SJCRH30 (cell line): ENCODE results near the gene OR51M1. TPM values are rescaled to one million over a fixed set of nuclear protein-coding genes. Genes with fewer than 3 reads are reported as not detected.
A peak's percentile ranks its signal among the peaks of the same experiment; 100 is the strongest.
"Not testable (repeated sequence)": the region's sequence is repeated elsewhere in the genome, so short reads cannot be mapped to it uniquely, and the experiment has no call there.

Source experiments
- DNase-seq, 2 experiments: peaks; one replicate each; pipeline ENCODE4 v3.0.0-alpha.2; 2015 to 2020
- H3K27ac ChIP-seq: fragments of 250-450 bp; sonication (Bioruptor Pico); 2 replicates; pipeline ENCODE4 v1.5.1; 2020; ENCODE audit warnings: mild to moderate bottlenecking, moderate library complexity
- H3K27me3 ChIP-seq: fragments of 250-450 bp; sonication (Bioruptor Pico); 2 replicates; pipeline ENCODE4 v1.5.1; 2020; ENCODE audit warnings: mild to moderate bottlenecking, moderate library complexity
- H3K36me3 ChIP-seq: fragments of 250-450 bp; sonication (Bioruptor Pico); 2 replicates; pipeline ENCODE4 v1.5.1; 2020; ENCODE audit warnings: mild to moderate bottlenecking, moderate library complexity
- H3K4me1 ChIP-seq: fragments of 250-450 bp; sonication (Bioruptor Pico); 2 replicates; pipeline ENCODE4 v1.5.1; 2020; ENCODE audit warnings: mild to moderate bottlenecking, moderate library complexity
- H3K4me3 ChIP-seq: fragments of 250-450 bp; sonication (Bioruptor Pico); 2 replicates; pipeline ENCODE4 v1.5.1; 2020; ENCODE audit warnings: mild to moderate bottlenecking, moderate library complexity
- H3K9me3 ChIP-seq: fragments of 250-450 bp; sonication (Bioruptor Pico); replicated peaks from 2 replicates; pipeline ENCODE4 v1.5.1; 2020; ENCODE audit warnings: mild to moderate bottlenecking, moderate library complexity
- total RNA-seq: library from RNA; depleted of rRNA; stranded (reverse); fragments of >200 nt; shearing (Covaris generic); gene quantifications from 2 replicates; pipeline ENCODE4 v1.2.3, GENCODE V29; 2014; rRNA removed

Gene OR51M1
- not detected in 2 replicates for total RNA-seq

GRCh38 chr11:5383576-5383975 lies at the start of gene OR51M1:
TSS of gene OR51M1 (plus strand) at chr11:5383812. CDS start at chr11:5389399, 5,587 bp downstream.
- Histone ChIP-seq H3K36me3 (no peaks in the 10 kb centered on the region), H3K27me3 (no peaks in the 10 kb centered on the region), H3K4me3 (no peak within 1 kb of the TSS), H3K9me3 (no peaks in the 10 kb centered on the region), H3K4me1 (no peaks in the 10 kb centered on the region), H3K27ac (no peak within 1 kb of the TSS)
- DNase-seq: no peak

- no peak overlapping the region for H3K4me3 ChIP-seq
- H3K36me3 ChIP-seq: no peaks in the 10 kb centered on the region
- no peak overlapping the region for H3K27ac ChIP-seq
- no peak for DNase-seq
- H3K9me3 ChIP-seq: no peaks in the 10 kb centered on the region
- H3K27me3 ChIP-seq: no peaks in the 10 kb centered on the region
- H3K4me1 ChIP-seq: no peaks in the 10 kb centered on the region
Observed at GRCh38 chr11:5335170-5335569, 48.4 kb upstream of the OR51M1 start.

GRCh38 chr11:5336331-5336730 lies 47.3 kb upstream of the OR51M1 start:
- Histone ChIP-seq H3K4me3 (no peak overlapping the region), H3K36me3 (no peaks in the 10 kb centered on the region)
- no peak for DNase-seq

GRCh38 chr11:5337253-5337652 lies 46.4 kb upstream of the OR51M1 start:
- H3K9me3 ChIP-seq, H3K36me3 ChIP-seq, H3K4me3 ChIP-seq, DNase-seq, H3K27me3 ChIP-seq, H3K27ac ChIP-seq, H3K4me1 ChIP-seq: not testable (repeated sequence)

More at GRCh38 chr11:5336331-5336730, 47.3 kb upstream of the OR51M1 start:
- no peaks in the 10 kb centered on the region for H3K9me3 ChIP-seq
- H3K4me1 ChIP-seq: no peaks in the 10 kb centered on the region
- H3K27ac ChIP-seq: no peak overlapping the region
- no peaks in the 10 kb centered on the region for H3K27me3 ChIP-seq

GRCh38 chr11:5339771-5340322 lies 43.8 kb upstream of the OR51M1 start:
- no peaks in the 10 kb centered on the region for H3K27me3 ChIP-seq
- H3K36me3 ChIP-seq: no peaks in the 10 kb centered on the region

GRCh38 chr11:5343474-5344335 lies 39.9 kb upstream of the OR51M1 start, which contains the start of gene OR51B5:
TSS of gene OR51B5 (minus strand) at chr11:5343524. CDS start at chr11:5343524, 0 bp downstream.
- Histone ChIP-seq H3K27ac (no peak within 1 kb of the TSS), H3K9me3 (no peaks in the 10 kb centered on the region), H3K4me3 (no peak within 1 kb of the TSS), H3K4me1 (no peaks in the 10 kb centered on the region), H3K36me3 (no peaks in the 10 kb centered on the region), H3K27me3 (no peaks in the 10 kb centered on the region)
- no peak for DNase-seq

More at GRCh38 chr11:5339771-5340322, 43.8 kb upstream of the OR51M1 start:
- no peak overlapping the region for H3K4me3 ChIP-seq
- no peaks in the 10 kb centered on the region for H3K4me1 ChIP-seq
- no peaks in the 10 kb centered on the region for H3K9me3 ChIP-seq
- no peak overlapping the region for H3K27ac ChIP-seq
- DNase-seq: no peak

GRCh38 chr11:5345831-5346230 lies 37.8 kb upstream of the OR51M1 start:
- Histone ChIP-seq H3K27me3 (no peaks in the 10 kb centered on the region), H3K4me1 (no peaks in the 10 kb centered on the region), H3K27ac (no peak overlapping the region), H3K4me3 (no peak overlapping the region), H3K9me3 (no peaks in the 10 kb centered on the region), H3K36me3 (no peaks in the 10 kb centered on the region)
- DNase-seq: no peak

GRCh38 chr11:5348551-5349194 lies 34.9 kb upstream of the OR51M1 start:
- H3K4me3 ChIP-seq: no peak overlapping the region
- no peaks in the 10 kb centered on the region for H3K4me1 ChIP-seq
- no peak for DNase-seq
- H3K27me3 ChIP-seq: no peaks in the 10 kb centered on the region
- H3K9me3 ChIP-seq: no peaks in the 10 kb centered on the region
- no peaks in the 10 kb centered on the region for H3K36me3 ChIP-seq
- no peak overlapping the region for H3K27ac ChIP-seq

- no peak for DNase-seq
- Histone ChIP-seq H3K27ac (no peak overlapping the region), H3K4me1 (no peaks in the 10 kb centered on the region), H3K36me3 (no peaks in the 10 kb centered on the region), H3K27me3 (no peaks in the 10 kb centered on the region), H3K4me3 (no peak overlapping the region), H3K9me3 (no peaks in the 10 kb centered on the region)
Observed at GRCh38 chr11:5349550-5349949, 34.1 kb upstream of the OR51M1 start.

GRCh38 chr11:5351208-5351607 lies 32.4 kb upstream of the OR51M1 start, which contains the start of gene OR51B6:
TSS of gene OR51B6 (plus strand) at chr11:5351508. CDS start at chr11:5351508, 0 bp downstream.
- H3K27ac ChIP-seq: no peak within 1 kb of the TSS
- H3K36me3 ChIP-seq: no peaks in the 10 kb centered on the region
- H3K4me3 ChIP-seq: no peak within 1 kb of the TSS
- H3K9me3 ChIP-seq: no peaks in the 10 kb centered on the region
- no peaks in the 10 kb centered on the region for H3K4me1 ChIP-seq
- no peaks in the 10 kb centered on the region for H3K27me3 ChIP-seq
- no peak for DNase-seq

GRCh38 chr11:5356031-5356430 lies 27.6 kb upstream of the OR51M1 start:
- not testable (repeated sequence) for H3K4me3 ChIP-seq, DNase-seq, H3K36me3 ChIP-seq, H3K27me3 ChIP-seq, H3K27ac ChIP-seq, H3K4me1 ChIP-seq, H3K9me3 ChIP-seq

GRCh38 chr11:5362017-5362625 lies 21.5 kb upstream of the OR51M1 start:
- Histone ChIP-seq H3K9me3 (no peaks in the 10 kb centered on the region), H3K4me3 (no peak overlapping the region), H3K4me1 (peaks cover 13% of the 10 kb centered on the region), H3K27ac (no peak overlapping the region), H3K27me3 (no peaks in the 10 kb centered on the region), H3K36me3 (no peaks in the 10 kb centered on the region)
- DNase-seq: no peak

GRCh38 chr11:5363679-5364078 lies 19.9 kb upstream of the OR51M1 start:
- Histone ChIP-seq H3K4me3 (no peak overlapping the region), H3K36me3 (no peaks in the 10 kb centered on the region), H3K27me3 (no peaks in the 10 kb centered on the region), H3K4me1 (peaks cover 13% of the 10 kb centered on the region), H3K9me3 (no peaks in the 10 kb centered on the region), H3K27ac (no peak overlapping the region)
- DNase-seq: no peak

- peak; percentile 10 to 32 for DNase-seq
Observed at GRCh38 chr11:5364214-5364613, 19.4 kb upstream of the OR51M1 start.

GRCh38 chr11:5366365-5366764 lies 17.2 kb upstream of the OR51M1 start:
- DNase-seq, H3K4me3 ChIP-seq, H3K9me3 ChIP-seq, H3K27me3 ChIP-seq, H3K27ac ChIP-seq, H3K36me3 ChIP-seq: not testable (repeated sequence)
- peaks cover 13% of the 10 kb centered on the region for H3K4me1 ChIP-seq

More at GRCh38 chr11:5364214-5364613, 19.4 kb upstream of the OR51M1 start:
- H3K4me3 ChIP-seq: no peak overlapping the region
- no peaks in the 10 kb centered on the region for H3K36me3 ChIP-seq
- H3K27ac ChIP-seq: peak overlapping the region; percentile 29
- H3K27me3 ChIP-seq: no peaks in the 10 kb centered on the region
- peaks cover 13% of the 10 kb centered on the region for H3K4me1 ChIP-seq
- H3K9me3 ChIP-seq: no peaks in the 10 kb centered on the region
